Stimulated activated CD4-positive, alpha-beta T cell treated with anti-CD3 and anti-CD28 coated beads, TNF-alpha, amount 100 ng/mL, for 24 hours (primary cell): Measurements from ENCODE around the gene BMAL1.

ENCODE experiments used
- DNase-seq, 3 experiments: peaks; one replicate each; pipeline ENCODE4 v3.0.0-alpha.2; 2020; ENCODE audit warnings: low read depth in 3 of 3

BMAL1 gene

GRCh38 chr11:13343931-13344717 lies 66.5 kb downstream of the BMAL1 start:
- peak; percentile 49 to 60 (median 60) for DNase-seq

GRCh38 chr11:13344818-13345217 lies 67.2 kb downstream of the BMAL1 start:
- no peak for DNase-seq

GRCh38 chr11:13346470-13346869 lies 68.9 kb downstream of the BMAL1 start:
- DNase-seq: no peak

GRCh38 chr11:13347901-13348300 lies 70.3 kb downstream of the BMAL1 start:
- no peak for DNase-seq

GRCh38 chr11:13348305-13348704 lies 70.7 kb downstream of the BMAL1 start:
- no peak for DNase-seq

GRCh38 chr11:13349046-13349445 lies 71.5 kb downstream of the BMAL1 start:
- DNase-seq: no peak

GRCh38 chr11:13349581-13349980 lies 72.0 kb downstream of the BMAL1 start:
- DNase-seq: no peak

GRCh38 chr11:13352711-13353110 lies 75.1 kb downstream of the BMAL1 start:
- DNase-seq: no peak

- no peak for DNase-seq
Observed at GRCh38 chr11:13354335-13354734, 76.7 kb downstream of the BMAL1 start.

GRCh38 chr11:13355191-13355590 lies 77.6 kb downstream of the BMAL1 start:
- no peak for DNase-seq

GRCh38 chr11:13357232-13357631 lies 79.6 kb downstream of the BMAL1 start:
- DNase-seq: no peak

- no peak for DNase-seq
Observed at GRCh38 chr11:13358596-13359270, 81.1 kb downstream of the BMAL1 start.

GRCh38 chr11:13362596-13363109 lies 85.1 kb downstream of the BMAL1 start:
- no peak for DNase-seq

- no peak for DNase-seq
Observed at GRCh38 chr11:13364388-13364787, 86.8 kb downstream of the BMAL1 start.

- DNase-seq: no peak
Observed at GRCh38 chr11:13366266-13367026, 88.9 kb downstream of the BMAL1 start.

GRCh38 chr11:13367115-13367514 lies 89.5 kb downstream of the BMAL1 start:
- no peak for DNase-seq

GRCh38 chr11:13368041-13368446 lies 90.5 kb downstream of the BMAL1 start:
- no peak for DNase-seq

- no peak for DNase-seq
Observed at GRCh38 chr11:13373216-13373615, 95.6 kb downstream of the BMAL1 start.

- no peak for DNase-seq
Observed at GRCh38 chr11:13375798-13376197, 98.2 kb downstream of the BMAL1 start.

GRCh38 chr11:13376402-13376801 lies 98.8 kb downstream of the BMAL1 start:
- no peak for DNase-seq

GRCh38 chr11:13376838-13377237 lies 99.2 kb downstream of the BMAL1 start:
- no peak for DNase-seq

- DNase-seq: no peak
Observed at GRCh38 chr11:13378316-13378715, 100.7 kb downstream of the BMAL1 start.
